PC-3 (cell line): ENCODE data around the gene RPS6KA2. TPM values are rescaled to one million over a fixed set of nuclear protein-coding genes. Genes with fewer than 3 reads are reported as not detected.

Experiments used
- ATAC-seq: fragments of 200-7000 bp; cut with Tn5 transposase; 2 replicates; pipeline ENCODE4 v1.9.1; 2020; ENCODE audit warnings: mild to moderate bottlenecking, moderate library complexity
- BruUV-seq: library from RNA; stranded (reverse); fragments of 400-500 nt; replicated peaks from 2 replicates; lab custom pipeline; 2021; lab: Mats Ljungman, UMichigan
- CTCF ChIA-PET: fragments of 300-600 bp; sonication (Branson Sonifier 250); formaldehyde crosslinking; loops from one replicate; lab custom pipeline; 2022; ENCODE audit warnings: antibody characterized with exemption; lab: Charles Lee
- POLR2A ChIA-PET: fragments of 300-600 bp; sonication (Branson Sonifier 250); formaldehyde crosslinking; loops from one replicate; lab custom pipeline; 2022; ENCODE audit warnings: antibody characterized with exemption; ENCODE audit not compliant: unreplicated experiment; lab: Charles Lee
- DNase-seq: peaks from one replicate; pipeline ENCODE4 v3.0.0-alpha.2; 2015
- H2AFZ ChIP-seq: fragments of 300-600 bp; sonication (generic); 2 replicates; pipeline ENCODE4 v1.6.0; 2016; ENCODE audit warnings: antibody characterized with exemption, low read length
- H3F3A ChIP-seq: fragments of 300-600 bp; sonication (generic); one replicate; pipeline ENCODE4 v1.6.0; 2017; ENCODE audit warnings: antibody characterized with exemption, low read length, control low read depth, mild to moderate bottlenecking; ENCODE audit not compliant: unreplicated experiment
- H3K27ac ChIP-seq: fragments of 300-600 bp; sonication (generic); 2 replicates; pipeline ENCODE4 v1.5.1; 2016; ENCODE audit warnings: mild to moderate bottlenecking, low read length
- H3K27me3 ChIP-seq: fragments of 300-600 bp; sonication (generic); 2 replicates; pipeline ENCODE4 v1.6.1; 2016; ENCODE audit warnings: low read length, mixed read lengths
- H3K36me3 ChIP-seq: fragments of 300-600 bp; sonication (generic); 2 replicates; pipeline ENCODE4 v1.6.1; 2016; ENCODE audit warnings: low read depth, mixed run types, low read length, mixed read lengths
- H3K4me1 ChIP-seq: fragments of 300-600 bp; sonication (generic); 2 replicates; pipeline ENCODE4 v1.5.1; 2016; ENCODE audit warnings: low read length; ENCODE audit not compliant: insufficient read depth
- H3K4me2 ChIP-seq: fragments of 300-600 bp; sonication (generic); 2 replicates; pipeline ENCODE4 v1.6.0; 2016; ENCODE audit warnings: low read length
- H3K4me3 ChIP-seq: fragments of 300-600 bp; sonication (generic); 2 replicates; pipeline ENCODE4 v1.5.1; 2016; ENCODE audit warnings: mild to moderate bottlenecking, low read length, mixed read lengths
- H3K79me2 ChIP-seq: fragments of 300-600 bp; sonication (generic); 2 replicates; pipeline ENCODE4 v1.6.1; 2017; ENCODE audit warnings: low read length, mixed read lengths
- H3K9ac ChIP-seq: fragments of 300-600 bp; sonication (generic); 2 replicates; pipeline ENCODE4 v1.6.0; 2016; ENCODE audit warnings: mild to moderate bottlenecking, low read length
- H3K9me2 ChIP-seq: fragments of 300-600 bp; sonication (generic); replicated peaks from 2 replicates; pipeline ENCODE4 v1.6.1; 2016; ENCODE audit warnings: mixed run types, low read length, mixed read lengths
- H3K9me3 ChIP-seq: fragments of 300-600 bp; sonication (generic); 2 replicates; pipeline ENCODE4 v1.6.1; 2016; ENCODE audit warnings: low read length, mixed read lengths
- H4K20me1 ChIP-seq: fragments of 300-600 bp; sonication (generic); 2 replicates; pipeline ENCODE4 v1.6.1; 2016; ENCODE audit warnings: low read length, mixed read lengths
- EZH2 ChIP-seq: fragments of 300-600 bp; sonication (generic); IDR thresholded peaks from one replicate; pipeline ENCODE4 v1.6.1; 2017; ENCODE audit warnings: antibody characterized with exemption, mild to moderate bottlenecking, low read length; ENCODE audit not compliant: unreplicated experiment
- EZH2phosphoT487 ChIP-seq: fragments of 300-600 bp; sonication (generic); IDR thresholded peaks from 2 replicates; pipeline ENCODE4 v1.6.1; 2018; ENCODE audit warnings: mild to moderate bottlenecking, antibody characterized with exemption, low read length, borderline replicate concordance
- intact Hi-C: fragments of 100-400 bp; cut with micrococcal nuclease; formaldehyde crosslinking; loops from 2 replicates; pipeline ENCODE4 v1.9.0; 2023
- total RNA-seq: library from RNA; depleted of rRNA; stranded (reverse); fragments of >200 nt; gene quantifications from 2 replicates; pipeline ENCODE4 v1.2.3, GENCODE V29; 2014
- TF ChIP-seq, protein P1 (sequence below): fragments of 300-600 bp; sonication (generic); conservative IDR thresholded peaks from 2 replicates; pipeline ENCODE4 v1.5.1; 2017; ENCODE audit warnings: antibody characterized with exemption, low read depth, mild to moderate bottlenecking, low read length

Gene RPS6KA2
- total RNA-seq, 1 experiment from 2014 or later, result 5.1 TPM

DNA sequence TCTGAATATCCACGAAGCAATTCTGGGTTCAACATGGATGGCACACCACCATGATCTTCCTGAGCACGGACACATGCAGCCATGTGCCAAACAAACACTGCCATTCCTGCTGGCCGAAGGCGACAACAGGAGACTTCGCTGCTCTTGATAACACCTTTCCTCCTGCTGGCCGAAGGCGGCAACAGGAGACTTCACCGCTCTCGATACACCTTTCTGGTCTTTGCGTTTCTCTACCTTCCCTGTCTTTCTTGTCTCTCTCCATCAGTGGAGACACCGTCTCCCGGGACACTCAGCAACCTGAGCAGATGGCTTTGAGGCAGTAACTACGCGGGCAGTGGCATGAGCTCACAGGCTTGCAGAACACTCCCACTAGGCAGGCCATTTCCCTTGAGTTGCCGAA, 189.4 kb downstream of the RPS6KA2 start:
- Histone ChIP-seq H3K79me2 (no peaks in the 10 kb centered on the region), H3K4me3 (no peak overlapping the region), H3K27me3 (no peaks in the 10 kb centered on the region), H3K36me3 (no peaks in the 10 kb centered on the region), H4K20me1 (no peaks in the 10 kb centered on the region), H3K9ac (no peak overlapping the region), H3K9me2 (no peaks in the 10 kb centered on the region), H3K9me3 (no peaks in the 10 kb centered on the region), H3K4me1 (no peaks in the 10 kb centered on the region), H3K4me2 (no peak overlapping the region), H3F3A (no peaks in the 10 kb centered on the region), H2AFZ (no peak overlapping the region), H3K27ac (no peak overlapping the region)
- POLR2A ChIA-PET, result no interaction called here
- ATAC-seq, result no peak
- TF ChIP-seq, protein P1, sequence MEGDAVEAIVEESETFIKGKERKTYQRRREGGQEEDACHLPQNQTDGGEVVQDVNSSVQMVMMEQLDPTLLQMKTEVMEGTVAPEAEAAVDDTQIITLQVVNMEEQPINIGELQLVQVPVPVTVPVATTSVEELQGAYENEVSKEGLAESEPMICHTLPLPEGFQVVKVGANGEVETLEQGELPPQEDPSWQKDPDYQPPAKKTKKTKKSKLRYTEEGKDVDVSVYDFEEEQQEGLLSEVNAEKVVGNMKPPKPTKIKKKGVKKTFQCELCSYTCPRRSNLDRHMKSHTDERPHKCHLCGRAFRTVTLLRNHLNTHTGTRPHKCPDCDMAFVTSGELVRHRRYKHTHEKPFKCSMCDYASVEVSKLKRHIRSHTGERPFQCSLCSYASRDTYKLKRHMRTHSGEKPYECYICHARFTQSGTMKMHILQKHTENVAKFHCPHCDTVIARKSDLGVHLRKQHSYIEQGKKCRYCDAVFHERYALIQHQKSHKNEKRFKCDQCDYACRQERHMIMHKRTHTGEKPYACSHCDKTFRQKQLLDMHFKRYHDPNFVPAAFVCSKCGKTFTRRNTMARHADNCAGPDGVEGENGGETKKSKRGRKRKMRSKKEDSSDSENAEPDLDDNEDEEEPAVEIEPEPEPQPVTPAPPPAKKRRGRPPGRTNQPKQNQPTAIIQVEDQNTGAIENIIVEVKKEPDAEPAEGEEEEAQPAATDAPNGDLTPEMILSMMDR, result no peak
- TF ChIP-seq EZH2, result no peak
- no peak for TF ChIP-seq EZH2phosphoT487
- BruUV-seq, result no TSS peak
- no peak for DNase-seq
- CTCF ChIA-PET, result no interaction called here
- intact Hi-C loops, result no loop called here

DNA sequence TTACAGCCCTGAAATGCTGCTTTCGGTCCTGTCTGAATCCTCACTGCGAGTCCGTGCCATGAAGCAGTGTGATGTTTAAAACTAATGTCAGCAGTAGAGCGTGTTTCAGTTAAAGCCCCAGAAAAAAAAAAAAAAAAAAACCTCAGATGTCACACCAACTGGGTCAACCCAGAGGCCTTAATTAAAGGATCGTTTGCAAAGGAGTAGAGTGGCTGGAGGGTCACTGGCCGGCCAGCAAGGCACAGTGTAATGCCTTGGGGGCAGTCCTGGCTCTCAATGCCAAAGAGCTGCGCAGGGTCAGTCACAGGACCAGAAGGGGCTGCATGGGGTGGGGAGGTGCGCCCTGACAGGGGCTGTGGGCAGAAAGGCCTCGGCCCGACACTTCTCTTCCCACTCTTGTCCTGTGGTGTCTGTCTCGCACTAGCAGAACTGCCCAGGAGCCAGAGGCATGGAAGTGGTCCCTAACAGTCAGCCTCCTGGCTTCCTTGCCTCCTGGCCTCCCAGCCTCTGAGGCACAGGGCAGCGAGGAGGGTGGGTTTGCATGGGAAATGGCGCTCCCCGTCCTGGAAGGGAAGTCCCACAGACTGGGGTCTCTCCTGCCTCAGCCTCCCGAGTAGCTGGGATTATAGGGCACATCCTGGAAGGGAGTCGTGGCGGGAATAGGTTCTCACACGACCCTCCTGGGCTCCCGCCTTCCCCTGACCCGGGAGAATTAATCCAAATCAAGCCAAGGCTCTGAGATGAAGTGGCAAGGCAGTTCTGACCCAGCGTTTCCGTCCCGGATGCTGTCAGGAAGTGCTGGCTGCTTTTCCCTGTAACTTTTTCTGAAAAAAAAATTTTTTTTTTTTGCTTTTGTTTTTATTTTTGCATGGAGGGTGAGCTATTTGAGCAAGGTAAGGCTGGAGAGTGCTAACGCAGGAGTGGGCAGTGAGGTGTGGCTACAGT, 190.6 kb downstream of the RPS6KA2 start:
- Histone ChIP-seq H4K20me1 (no peaks in the 10 kb centered on the region), H3K4me2 (no peak overlapping the region), H3F3A (no peaks in the 10 kb centered on the region), H3K79me2 (no peaks in the 10 kb centered on the region), H3K27ac (no peak overlapping the region), H3K9me2 (no peaks in the 10 kb centered on the region), H3K4me1 (no peaks in the 10 kb centered on the region), H3K4me3 (no peak overlapping the region), H3K36me3 (no peaks in the 10 kb centered on the region), H3K9ac (no peak overlapping the region), H2AFZ (no peak overlapping the region), H3K9me3 (no peaks in the 10 kb centered on the region), H3K27me3 (no peaks in the 10 kb centered on the region)
- no TSS peak for BruUV-seq
- ATAC-seq (no peak), DNase-seq (no peak)
- intact Hi-C loops, result no loop called here
- TF ChIP-seq, protein P1, result no peak
- TF ChIP-seq EZH2, result no peak
- no peak for TF ChIP-seq EZH2phosphoT487
- ChIA-PET POLR2A (no interaction called here), CTCF (no interaction called here)

DNA sequence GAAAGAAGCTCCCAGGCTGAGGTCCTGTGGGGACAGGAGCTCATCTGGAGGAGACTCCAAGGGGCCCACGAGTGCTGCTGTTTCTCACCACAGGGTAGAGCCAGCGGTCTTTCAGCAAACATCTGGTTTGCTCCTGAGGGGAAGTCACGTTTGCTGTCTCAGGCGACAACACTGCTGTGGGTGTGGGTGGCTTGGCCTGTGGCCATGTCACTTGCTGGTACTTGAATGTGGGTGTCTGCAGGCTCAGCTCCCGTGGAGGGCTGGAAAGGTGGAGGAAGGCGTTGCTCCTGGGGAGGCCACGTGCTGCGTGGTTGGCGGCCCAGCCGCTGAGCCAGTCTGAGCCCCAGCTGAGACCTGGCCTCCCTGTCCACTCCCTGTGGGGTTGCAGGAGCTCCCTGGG, 191.5 kb downstream of the RPS6KA2 start:
- no peak overlapping the region for H3K9ac ChIP-seq
- H3K27ac ChIP-seq, result no peak overlapping the region
- H3K9me3 ChIP-seq, result no peaks in the 10 kb centered on the region
- DNase-seq (no peak), ATAC-seq (no peak)
- H3K79me2 ChIP-seq, result no peaks in the 10 kb centered on the region
- no peak overlapping the region for H2AFZ ChIP-seq
- intact Hi-C loops, result no loop called here
- H3K27me3 ChIP-seq, result no peaks in the 10 kb centered on the region
- no peaks in the 10 kb centered on the region for H3K36me3 ChIP-seq
- H3F3A ChIP-seq, result no peaks in the 10 kb centered on the region
- H3K4me3 ChIP-seq, result no peak overlapping the region
- H4K20me1 ChIP-seq, result no peaks in the 10 kb centered on the region
- no peak for TF ChIP-seq EZH2phosphoT487
- TF ChIP-seq, protein P1, result no peak
- ChIA-PET POLR2A (no interaction called here), CTCF (no interaction called here)
- H3K9me2 ChIP-seq, result no peaks in the 10 kb centered on the region
- no peak overlapping the region for H3K4me2 ChIP-seq
- no TSS peak for BruUV-seq
- no peaks in the 10 kb centered on the region for H3K4me1 ChIP-seq
